SK-N-SH (cell line): ENCODE results near the gene ZNF496.

Experiments used
- CHD2 ChIP-seq: fragments of 150-350 bp; IDR thresholded peaks from 2 replicates; pipeline ENCODE4 v1.6.1; 2018; ENCODE audit warnings: low read length; ENCODE audit not compliant: partially characterized antibody
- CTCF ChIP-seq: fragments of 200-600 bp; sonication (generic); IDR thresholded peaks from 2 replicates; pipeline ENCODE4 v1.6.1; 2017; ENCODE audit warnings: antibody characterized with exemption, mild to moderate bottlenecking, moderate library complexity
- ELF1 ChIP-seq: IDR thresholded peaks from 2 replicates; pipeline ENCODE4 v1.4.0; 2012
- EZH2phosphoT487 ChIP-seq: fragments of 200-600 bp; sonication (generic); IDR thresholded peaks from 2 replicates; pipeline ENCODE4 v1.6.1; 2017; ENCODE audit warnings: low read depth, mixed run types, mild to moderate bottlenecking, antibody characterized with exemption, moderate library complexity, borderline replicate concordance
- FOXJ3 ChIP-seq: sonication (generic); formaldehyde crosslinking; IDR thresholded peaks from 2 replicates; pipeline ENCODE4 v1.5.1; 2020; ENCODE audit warnings: mild to moderate bottlenecking, missing genetic modification reagents
- FOXM1 ChIP-seq: IDR thresholded peaks from 2 replicates; pipeline ENCODE4 v1.4.0; 2012; ENCODE audit warnings: low read depth, mild to moderate bottlenecking
- MXI1 ChIP-seq: IDR thresholded peaks from 2 replicates; pipeline ENCODE4 v1.6.1; 2012; ENCODE audit warnings: mild to moderate bottlenecking, low read depth, low read length, improper control_type of control experiment
- NRF1 ChIP-seq: IDR thresholded peaks from 2 replicates; pipeline ENCODE4 v1.6.1; 2012; ENCODE audit warnings: low read depth, mild to moderate bottlenecking, low read length
- POLR2AphosphoS5 ChIP-seq: IDR thresholded peaks from 2 replicates; pipeline ENCODE4 v1.6.1; 2012; ENCODE audit warnings: low read depth, low read length
- REST ChIP-seq: IDR thresholded peaks from 2 replicates; pipeline ENCODE4 v1.6.1; 2012; ENCODE audit warnings: mild to moderate bottlenecking, low read depth, low read length, moderate library complexity
- SMC3 ChIP-seq: IDR thresholded peaks from 2 replicates; pipeline ENCODE4 v1.6.1; 2012; ENCODE audit warnings: low read depth, low read length, improper control_type of control experiment
- TAF1 ChIP-seq: IDR thresholded peaks from 2 replicates; pipeline ENCODE4 v1.6.1; 2012; ENCODE audit warnings: low read depth, mild to moderate bottlenecking, low read length, moderate library complexity, borderline replicate concordance
- TEAD4 ChIP-seq: IDR thresholded peaks from 2 replicates; pipeline ENCODE4 v1.4.0; 2012; ENCODE audit warnings: mild to moderate bottlenecking, borderline replicate concordance; ENCODE audit not compliant: insufficient read depth
- YY1 ChIP-seq: IDR thresholded peaks from 2 replicates; pipeline ENCODE4 v1.4.0; 2012; ENCODE audit warnings: low read depth, mild to moderate bottlenecking

GRCh38 chr1:247373721-247374141 is 42.1 kb upstream of the ZNF496 start:
- no peak for TF ChIP-seq POLR2AphosphoS5
- TF ChIP-seq FOXJ3 (CRISPR knock-in tag) = no peak
- TF ChIP-seq CTCF = peak; percentile 26
- TF ChIP-seq TAF1 = no peak
- no peak for TF ChIP-seq SMC3
- TF ChIP-seq CHD2 = no peak
- TF ChIP-seq TEAD4 = no peak
- TF ChIP-seq NRF1 = no peak
- TF ChIP-seq YY1 = no peak
- TF ChIP-seq MXI1 = no peak
- no peak for TF ChIP-seq ELF1
- no peak for TF ChIP-seq EZH2phosphoT487
- no peak for TF ChIP-seq REST
- no peak for TF ChIP-seq FOXM1
